GM19238 (cell line): ENCODE results near the gene KRT78.

Experiments
- DNase-seq: peaks from one replicate; pipeline ENCODE4 v3.0.0; 2011; ENCODE audit warnings: low spot score; ENCODE audit not compliant: insufficient read length

KRT78 gene

DNA sequence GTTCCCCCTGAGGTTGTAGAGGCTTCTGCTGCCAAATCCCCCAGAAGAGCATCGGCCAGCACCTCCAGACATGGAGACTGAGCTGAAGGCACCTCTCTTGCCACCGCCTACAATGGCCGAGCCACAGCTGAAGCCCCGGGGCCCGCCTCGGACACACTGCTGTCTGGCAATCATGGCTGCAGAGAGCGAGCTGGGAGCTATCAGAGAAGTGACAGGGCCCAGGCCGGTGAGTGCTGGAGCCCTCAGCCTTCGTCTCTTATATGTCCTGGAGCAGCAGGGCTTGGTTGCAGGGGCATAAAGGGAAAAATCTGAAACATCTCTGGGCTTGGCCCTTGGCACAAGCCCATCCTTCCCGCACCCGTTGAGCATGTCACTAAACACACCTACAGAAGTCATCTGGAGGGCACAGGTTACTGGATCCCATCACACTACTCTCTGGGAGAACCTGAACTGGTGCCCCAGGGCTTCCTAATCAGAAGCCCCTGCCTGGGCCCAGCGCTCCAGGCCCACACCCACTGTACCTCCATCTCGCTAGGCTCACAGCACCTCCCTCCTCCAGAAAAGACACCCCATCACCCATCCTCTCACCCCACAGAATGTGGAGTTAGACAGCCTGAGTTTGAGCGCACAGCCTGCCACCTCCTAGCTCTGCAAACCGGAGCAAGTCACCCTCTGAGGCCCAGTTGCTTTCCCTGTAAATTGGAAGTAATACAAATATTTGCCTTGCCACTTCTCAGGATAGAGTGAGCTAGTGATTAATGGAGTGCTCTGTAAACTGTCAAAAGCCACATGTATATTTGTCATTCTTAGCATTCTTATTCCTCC, 34.7 kb downstream of the KRT78 start, which contains the start of gene KRT4:
TSS of gene KRT4 (minus strand) at position 232 of the 825 bp plus-strand sequence. CDS start at position 174, 58 bp downstream.
- no peak for DNase-seq

DNA sequence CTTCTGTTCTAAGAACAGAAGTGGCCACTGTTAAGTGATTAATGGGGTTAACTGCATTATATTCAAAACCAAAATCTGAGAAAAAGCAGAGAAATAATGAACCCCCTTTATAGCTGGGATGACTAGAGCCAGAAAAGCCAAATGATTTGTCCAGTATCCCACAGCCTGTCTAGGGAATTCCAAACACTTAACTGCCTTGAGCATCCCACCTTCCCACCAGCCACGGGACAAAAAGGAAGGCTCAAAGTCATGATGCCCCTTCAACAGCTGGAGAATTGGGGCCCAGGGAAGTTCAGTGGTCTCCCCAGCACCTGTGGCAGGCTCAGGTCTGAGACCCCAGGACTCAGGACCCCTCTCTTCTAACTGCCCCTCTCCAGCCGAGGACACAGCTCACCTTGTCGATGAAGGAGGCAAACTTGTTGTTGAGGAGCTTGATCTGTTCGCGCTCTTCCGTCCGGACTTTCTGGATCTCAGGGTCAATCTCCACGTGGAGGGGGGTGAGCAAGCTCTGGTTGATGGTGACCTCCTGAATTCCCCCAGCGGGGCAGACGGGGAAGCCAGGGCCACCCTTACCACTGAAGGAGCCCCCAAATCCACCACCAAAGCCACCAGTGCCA, 35.5 kb downstream of the KRT78 start:
- no peak for DNase-seq

DNA sequence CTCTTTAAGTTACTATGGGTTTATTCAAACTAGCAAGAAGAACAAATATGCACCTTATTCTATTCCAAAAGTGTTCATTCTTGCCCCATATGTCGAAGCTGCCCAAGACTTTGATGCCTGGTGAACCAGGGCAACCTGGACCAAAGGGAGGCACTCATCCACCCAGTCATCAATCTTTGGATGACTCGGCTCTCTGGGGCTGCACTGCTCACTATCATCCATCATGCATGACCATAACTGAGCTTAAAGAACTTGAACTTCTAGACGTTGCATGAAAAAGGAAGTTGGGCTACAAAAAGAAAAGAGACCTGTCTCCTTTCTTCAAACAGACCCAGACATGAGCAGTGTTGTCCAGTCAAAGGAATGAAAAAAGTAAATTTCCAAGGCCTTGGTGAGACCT, 36.0 kb downstream of the KRT78 start:
- no peak for DNase-seq

DNA sequence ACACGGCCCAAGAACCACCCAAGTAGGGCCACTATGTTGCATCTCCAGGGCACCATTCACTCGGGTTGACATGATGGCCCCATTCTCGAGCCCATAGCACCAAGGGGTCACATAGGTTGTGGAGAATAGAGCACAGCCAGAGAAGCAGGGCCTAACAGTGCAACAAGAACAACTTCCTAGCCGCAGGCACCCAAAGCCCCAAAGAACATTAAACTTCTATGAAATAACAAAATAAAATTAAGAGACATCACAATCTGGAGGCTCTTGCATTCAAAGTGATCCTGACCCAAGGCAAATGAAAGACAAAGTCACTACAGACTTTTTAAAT, 36.8 kb downstream of the KRT78 start:
- DNase-seq, result no peak

DNA sequence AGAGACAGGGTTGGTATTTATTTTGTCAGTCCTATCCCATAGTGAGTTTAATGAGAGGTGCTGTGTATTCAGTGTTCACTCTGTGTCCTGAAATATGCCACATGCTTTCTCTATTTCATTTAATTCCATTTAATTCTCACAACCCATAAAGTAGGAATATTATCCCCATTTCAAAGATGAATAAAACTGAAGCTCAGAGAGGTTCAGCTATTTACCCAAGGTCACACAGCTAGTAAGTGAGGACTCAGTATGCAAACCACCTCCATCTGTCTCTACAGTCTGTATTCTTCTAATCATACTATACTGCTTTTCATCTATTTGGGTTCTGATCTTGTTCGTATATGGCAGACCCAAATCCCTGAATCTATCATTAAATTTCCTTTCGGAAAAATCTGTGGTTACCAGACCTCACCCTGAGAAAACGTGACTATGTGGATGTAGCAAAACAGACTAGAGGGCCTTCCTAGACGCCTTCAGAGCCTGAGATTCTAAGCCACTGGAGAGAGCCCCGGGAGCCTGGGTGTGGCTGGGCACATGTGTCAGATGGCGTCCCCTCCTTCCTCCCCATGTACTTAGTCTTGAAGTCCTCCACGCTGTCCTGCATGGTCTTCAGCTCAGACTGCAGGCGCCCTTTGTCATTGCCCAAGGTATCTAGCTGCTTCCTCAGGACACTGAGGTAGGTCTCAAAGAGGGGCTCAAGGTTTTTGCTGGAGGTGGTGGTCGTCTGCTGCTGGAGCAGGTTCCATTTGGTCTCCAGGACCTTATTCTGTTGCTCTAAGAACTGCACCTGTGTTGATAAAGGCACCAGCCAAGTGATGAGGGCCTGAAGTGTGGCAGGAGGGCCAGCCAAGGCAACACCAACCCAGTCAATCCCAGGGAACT, 37.4 kb downstream of the KRT78 start:
- no peak for DNase-seq

DNA sequence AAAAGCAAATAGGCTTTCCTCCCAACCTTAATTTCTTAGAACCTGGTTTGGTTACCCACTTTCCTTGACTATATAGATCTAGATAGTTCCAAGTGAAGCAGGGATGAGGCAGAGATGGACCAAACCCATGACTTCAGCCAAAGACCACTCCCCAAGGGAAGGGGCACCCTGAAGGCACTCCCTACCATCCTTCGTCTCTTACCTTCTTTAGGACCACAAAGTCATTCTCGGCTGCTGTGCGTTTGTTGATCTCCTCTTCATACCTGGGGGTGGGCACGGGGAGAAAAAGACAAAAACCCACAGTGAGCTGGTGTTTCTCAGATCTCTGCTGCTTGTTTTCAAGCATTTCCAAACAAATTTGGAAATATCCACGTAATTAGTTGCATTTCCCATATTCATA, 38.2 kb downstream of the KRT78 start:
- DNase-seq, result no peak

DNA sequence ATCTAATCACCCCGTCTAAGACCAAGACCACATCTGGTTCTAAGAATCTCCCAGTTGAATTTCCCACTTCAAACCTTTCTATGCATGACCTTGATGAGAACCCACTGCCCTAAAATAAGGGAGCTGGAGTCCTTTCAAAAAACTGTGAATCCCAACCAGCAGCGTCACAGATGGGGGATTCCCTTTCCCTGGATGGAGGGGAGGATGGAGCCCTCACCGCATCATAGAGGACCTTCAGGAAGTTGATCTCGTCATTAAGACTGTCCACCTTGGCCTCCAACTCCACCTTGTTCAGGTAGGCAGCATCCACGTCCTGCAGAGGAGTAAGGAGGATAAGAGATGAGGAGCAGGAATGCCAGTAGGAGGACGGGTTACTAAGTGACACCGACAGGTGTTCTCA, 39.6 kb downstream of the KRT78 start:
- no peak for DNase-seq

DNA sequence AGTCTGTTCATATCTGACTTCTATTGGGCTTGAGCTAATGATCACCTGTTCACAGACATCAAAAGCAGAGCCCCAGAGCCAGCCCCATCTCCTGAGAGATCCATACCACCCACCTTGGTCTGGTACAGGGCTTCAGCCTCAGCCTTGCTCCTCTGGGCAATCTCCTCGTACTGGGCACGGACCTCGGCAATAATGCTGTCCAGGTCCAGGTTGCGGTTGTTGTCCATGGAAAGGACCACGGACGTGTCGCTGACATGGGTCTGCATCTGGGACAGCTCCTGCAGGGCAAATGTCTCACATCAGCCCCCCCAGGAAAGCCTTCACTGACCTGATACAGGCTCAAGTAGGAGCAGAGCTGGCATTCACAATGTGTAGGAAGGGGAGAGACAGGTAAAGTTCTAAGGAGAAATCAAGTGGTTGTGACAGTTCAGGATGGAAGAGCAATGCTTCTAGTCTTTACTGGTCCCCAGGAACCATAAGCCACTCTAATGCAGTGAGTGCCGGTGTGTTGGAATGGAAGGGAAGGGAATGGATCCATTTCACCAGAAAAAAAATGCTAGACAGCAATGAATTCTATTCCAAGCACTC, 40.1 kb downstream of the KRT78 start:
- no peak for DNase-seq

DNA sequence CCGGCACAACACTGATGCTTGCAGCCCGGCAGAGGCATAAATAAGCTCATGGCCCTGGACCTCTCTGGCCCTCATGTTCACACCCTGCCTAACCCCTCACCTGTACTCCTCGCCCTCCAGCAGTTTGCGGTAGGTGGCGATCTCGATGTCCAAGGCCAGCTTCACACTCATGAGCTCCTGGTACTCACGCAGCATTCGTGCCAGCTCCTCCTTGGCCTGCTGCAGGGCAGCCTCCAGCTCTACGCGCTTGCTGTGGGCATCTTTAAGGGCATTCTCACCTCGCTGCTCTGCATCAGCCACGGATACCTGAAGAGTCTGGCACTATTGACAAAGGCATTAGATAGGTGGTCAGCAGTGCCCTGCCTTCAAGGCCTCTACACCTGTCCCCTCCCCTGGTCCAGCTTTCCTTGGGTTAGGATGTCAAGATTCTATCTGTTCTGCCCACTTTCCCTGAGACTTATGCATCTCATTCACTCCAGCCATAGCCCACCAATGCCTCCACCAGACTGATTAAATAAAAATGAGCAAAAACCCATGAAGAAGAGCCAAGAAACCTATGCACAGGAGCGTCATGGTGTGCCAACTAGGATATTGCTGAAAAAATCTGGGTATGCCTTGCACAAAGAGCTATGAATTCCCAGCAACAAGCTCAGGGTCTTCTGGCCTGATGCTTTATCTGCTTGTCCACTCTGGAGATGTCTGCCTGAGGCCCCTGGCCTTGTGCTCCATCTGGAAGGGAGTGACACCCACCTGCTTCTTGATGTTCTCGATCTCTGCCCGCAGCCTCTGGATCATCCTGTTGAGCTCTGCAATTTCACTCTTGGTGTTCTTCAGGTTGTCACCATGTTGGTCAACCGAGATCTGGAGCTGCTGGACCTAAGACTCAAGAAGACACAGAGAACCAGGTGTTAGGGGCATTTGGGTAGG, 41.0 kb downstream of the KRT78 start:
- no peak for DNase-seq

DNA sequence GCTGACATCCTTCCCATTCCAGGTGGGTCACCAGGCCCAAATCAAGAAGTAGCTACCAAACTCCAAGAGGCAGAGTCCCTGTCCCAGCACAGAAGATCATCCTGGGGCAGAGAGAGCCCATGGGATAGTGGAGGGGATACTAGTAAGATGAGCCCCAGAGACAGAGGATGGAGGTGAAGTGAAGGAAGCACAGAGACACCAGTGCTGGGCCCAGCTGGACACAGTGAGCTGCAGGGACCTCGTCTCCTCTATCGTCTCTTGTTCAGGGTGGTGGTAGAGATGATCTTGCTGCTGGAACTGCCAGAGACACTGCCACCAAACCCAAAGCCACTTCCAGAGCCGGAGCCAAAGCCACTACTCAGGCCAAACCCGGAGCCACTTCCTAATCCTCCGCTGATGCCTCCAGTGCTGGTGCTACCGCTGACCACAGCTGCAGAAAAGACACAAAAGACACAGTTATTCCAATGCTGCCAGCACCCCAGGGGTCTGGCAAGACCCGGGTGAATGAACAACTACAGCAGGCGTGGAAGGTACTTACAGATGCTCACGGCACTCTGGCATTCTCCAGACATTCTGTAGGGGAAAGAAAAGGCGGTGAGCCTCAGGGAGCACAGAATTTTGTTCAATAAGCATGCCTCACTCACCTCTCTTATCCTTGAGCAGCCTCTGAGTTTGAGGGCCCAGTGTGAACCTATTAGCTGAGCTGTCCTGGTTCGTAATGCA, 41.8 kb downstream of the KRT78 start:
- DNase-seq, result no peak

DNA sequence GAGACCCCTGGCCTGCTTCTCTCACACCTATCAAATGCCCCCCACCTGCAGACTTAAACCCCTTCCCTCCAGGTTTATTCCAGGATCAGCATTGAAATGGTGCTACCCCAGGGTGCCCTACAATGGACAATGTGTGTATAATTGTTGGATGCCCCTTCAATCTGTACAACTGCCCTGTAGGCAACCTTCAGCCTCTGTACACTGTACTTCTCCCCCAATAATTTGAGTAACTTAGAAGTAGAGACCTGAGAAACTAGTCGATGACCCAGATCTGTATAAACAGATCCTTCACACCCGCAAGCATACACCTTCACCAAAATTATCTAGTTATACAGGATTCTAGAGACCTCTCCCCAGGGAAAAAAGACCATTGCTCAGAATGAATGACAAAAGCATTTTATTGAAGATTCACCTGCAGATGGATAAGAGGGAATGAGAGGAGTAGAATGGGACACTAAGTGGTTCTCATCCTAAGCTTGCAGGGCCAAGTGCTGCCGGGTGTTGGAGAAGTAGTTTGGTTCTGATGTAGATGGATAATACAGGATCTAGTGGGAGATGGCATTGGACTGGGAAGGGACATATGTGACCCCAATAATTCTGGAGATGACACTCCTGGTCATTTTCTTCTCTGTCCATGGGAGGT, 42.5 kb downstream of the KRT78 start:
- no peak for DNase-seq

DNA sequence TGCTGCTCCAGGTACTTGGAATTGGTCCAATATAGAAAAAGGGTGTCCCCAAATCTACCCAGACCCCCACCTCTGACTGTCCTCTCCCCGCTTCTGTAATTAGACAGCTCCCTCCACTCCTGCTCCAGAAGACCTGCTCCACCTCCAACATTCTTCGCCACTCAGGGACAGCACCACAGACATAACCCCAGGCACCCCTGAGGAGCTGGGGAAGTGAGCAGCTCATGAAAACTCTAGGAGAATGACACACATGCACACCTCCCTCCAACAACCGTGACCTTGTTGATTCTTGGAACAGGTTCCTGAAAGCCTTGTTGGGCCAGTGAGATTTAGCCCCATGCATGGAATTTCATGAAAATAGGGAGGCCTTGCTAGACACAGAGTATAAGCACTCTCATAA, 43.1 kb downstream of the KRT78 start:
- no peak for DNase-seq

DNA sequence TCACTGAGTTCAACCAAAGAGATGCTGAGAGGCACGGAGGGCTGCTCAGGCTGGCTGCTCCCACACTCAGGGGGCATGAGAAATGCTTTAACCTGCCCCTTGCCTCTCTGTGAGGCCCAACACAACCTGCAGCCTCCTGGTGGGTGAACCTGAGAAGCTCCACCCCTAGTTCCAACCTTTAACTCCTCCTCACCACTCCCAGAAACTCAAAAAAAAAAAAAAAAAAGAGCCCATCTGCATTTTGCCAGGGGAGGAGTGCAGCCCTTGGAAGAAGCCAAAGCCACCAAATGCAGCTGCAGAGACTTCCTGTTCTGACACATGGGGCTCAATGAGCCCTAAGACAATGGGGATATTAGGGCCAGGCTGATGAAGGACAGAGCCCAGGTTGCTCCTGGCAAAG, 43.8 kb downstream of the KRT78 start:
- DNase-seq, result no peak

DNA sequence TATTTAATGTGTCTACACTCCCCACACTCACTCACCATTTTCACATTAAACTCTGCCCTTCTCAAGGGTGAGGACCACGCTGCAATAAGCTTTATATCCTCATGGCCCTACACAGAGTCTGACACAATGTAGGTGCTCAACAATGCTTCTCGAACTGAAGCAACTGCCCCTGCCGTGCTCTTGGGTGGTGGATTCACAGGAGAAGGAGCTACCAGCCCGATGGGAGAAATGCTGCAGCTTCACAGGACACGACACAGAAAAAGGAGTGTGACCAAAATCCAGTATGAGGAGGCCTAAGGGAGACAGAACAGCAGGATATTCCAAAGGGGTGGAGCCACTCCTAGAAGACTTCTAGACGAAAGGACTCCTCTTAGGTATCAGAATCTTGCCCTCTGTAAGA, 46.4 kb downstream of the KRT78 start:
- DNase-seq, result no peak

DNA sequence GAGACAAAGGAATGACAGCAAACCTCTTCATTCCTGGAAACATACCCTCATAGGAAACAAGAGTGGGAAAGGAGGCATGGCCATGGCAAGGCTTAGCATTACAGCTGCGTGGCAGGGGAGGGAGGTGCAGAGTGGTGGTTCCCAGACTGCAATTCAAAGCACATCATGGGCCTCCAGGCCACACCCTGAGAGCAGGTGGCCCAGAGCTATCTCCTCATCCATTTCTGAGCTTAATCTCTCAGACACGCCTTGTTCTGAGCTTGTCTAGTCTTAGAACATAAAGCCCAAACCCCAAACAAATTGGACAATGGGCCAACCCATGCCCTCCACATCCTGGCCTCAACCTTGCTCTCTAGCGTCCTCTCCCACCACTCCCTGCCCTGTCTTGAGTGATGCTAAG, 47.0 kb downstream of the KRT78 start:
- DNase-seq, result no peak

DNA sequence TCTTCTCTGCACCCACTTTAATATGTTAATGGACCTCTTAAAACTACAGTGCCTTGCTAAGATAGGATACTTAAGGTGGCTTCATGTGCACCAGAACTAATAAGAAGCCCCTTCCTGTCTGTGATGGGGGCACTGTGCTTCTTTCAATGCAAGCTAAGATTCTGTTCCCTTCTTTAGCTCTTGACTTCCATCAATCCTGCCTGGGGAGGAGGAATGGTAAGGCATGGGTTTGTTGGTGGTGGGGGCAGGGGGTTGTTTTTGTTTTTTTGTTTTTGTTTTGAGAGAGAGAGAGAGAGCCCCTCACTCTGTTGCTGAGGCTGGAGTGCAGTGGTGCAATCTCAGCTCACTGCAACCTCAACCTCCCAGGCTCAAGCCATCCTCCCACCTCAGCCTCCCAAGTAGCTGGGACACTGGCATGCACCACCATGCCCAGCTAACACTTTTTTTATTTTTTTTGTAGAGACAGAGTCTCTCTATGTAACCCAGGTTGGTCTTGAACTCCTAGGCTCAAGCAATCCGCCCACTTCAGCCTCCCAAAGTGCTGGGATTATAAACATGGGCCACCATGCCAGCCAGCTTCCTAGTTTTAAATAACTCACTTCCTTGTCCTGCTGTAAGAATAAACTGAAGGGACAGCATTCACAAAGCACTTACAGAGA, 48.4 kb downstream of the KRT78 start:
- no peak for DNase-seq

DNA sequence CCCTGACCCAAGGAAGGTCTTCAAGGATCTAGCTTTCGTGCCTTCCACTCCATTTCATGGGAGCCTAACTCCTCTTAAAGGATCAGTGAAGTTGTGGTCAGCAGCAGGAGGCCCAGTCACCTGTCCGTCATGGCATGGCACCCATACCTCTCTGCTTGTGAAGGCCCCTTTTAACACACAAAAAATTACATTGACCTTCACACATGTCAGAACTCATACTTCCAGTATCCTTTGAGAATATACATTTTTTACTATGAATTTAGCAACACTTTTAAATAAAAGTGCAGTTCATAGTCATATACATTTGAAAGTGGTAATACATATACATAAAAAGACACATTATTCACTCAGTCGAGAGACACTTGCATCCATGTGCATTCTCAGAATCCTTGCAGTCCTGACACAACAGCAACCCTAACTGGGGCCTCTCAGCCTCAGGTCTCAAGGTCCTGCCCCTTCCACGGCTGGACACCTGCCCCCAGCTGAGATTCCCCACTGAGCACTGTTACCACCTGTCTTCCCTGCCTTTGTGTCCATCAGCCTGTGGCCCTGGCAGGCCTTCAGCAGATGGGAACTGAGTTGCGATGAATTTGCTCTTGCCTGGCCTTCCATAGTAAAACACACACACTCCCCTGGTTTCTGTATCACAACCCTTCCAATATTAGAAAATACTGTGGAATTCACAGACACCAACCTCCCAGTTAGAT, 49.1 kb downstream of the KRT78 start:
- DNase-seq, result no peak
